CD14-positive monocyte (primary cell): ENCODE results near the gene PIP4K2A. TPM values are rescaled to one million over a fixed set of nuclear protein-coding genes. Genes with fewer than 3 reads are reported as not detected.

Source experiments
- DNase-seq, 3 donors: peaks; one replicate each; pipeline ENCODE4 v3.0.0-alpha.2; 2011 to 2022
- H2AFZ ChIP-seq: 2 replicates; pipeline ENCODE4 v1.6.0; 2012; ENCODE audit warnings: mild to moderate bottlenecking, low read depth, low read length, inconsistent platforms; ENCODE audit not compliant: insufficient read depth, poor library complexity, severe bottlenecking
- H3K27ac ChIP-seq, 2 donors: 1 replicate in 1 of 2; 2 replicates in 1 of 2; pipeline ENCODE4 v1.5.1; 2012 to 2013; ENCODE audit warnings: low read length in 2 of 2, control low read depth in 1 of 2, inconsistent platforms in 1 of 2, low read depth in 1 of 2, mild to moderate bottlenecking in 1 of 2
- H3K27me3 ChIP-seq, 2 donors: one replicate each; pipeline versions ENCODE4 v1.6.0 to v1.6.1; 2011 to 2013; ENCODE audit warnings: low read length in 2 of 2; ENCODE audit not compliant: control insufficient read depth in 2 of 2, insufficient read depth in 2 of 2
- H3K36me3 ChIP-seq, 2 donors: replicated peaks in 1 of 2; 1 replicate in 1 of 2; 2 replicates in 1 of 2; pipeline versions ENCODE4 v1.5.1 to v1.6.1; 2012 to 2013; ENCODE audit warnings: low read length in 2 of 2, control low read depth in 1 of 2, inconsistent platforms in 1 of 2, mild to moderate bottlenecking in 1 of 2; ENCODE audit not compliant: insufficient read depth in 2 of 2, control insufficient read depth in 1 of 2
- H3K4me1 ChIP-seq, 2 donors: 1 replicate in 1 of 2; 2 replicates in 1 of 2; pipeline versions ENCODE4 v1.5.1 to v1.6.1; 2012 to 2013; ENCODE audit warnings: low read length in 2 of 2, control low read depth in 1 of 2, inconsistent platforms in 1 of 2, mild to moderate bottlenecking in 1 of 2, moderate library complexity in 1 of 2; ENCODE audit not compliant: insufficient read depth in 2 of 2, control insufficient read depth in 1 of 2
- H3K4me2 ChIP-seq: replicated peaks from 2 replicates; pipeline ENCODE3; 2012; ENCODE audit warnings: low read length, moderate library complexity, mild to moderate bottlenecking; ENCODE audit not compliant: poor library complexity, severe bottlenecking; ENCODE audit errors: extremely low read depth
- H3K4me3 ChIP-seq, 3 experiments: fragments of 200-600 bp in 1 of 3; sonication (generic) in 1 of 3; replicated peaks in 1 of 3; 1 replicate in 2 of 3; 2 replicates in 1 of 3; pipeline ENCODE4 v1.5.1; 2011 to 2013; ENCODE audit warnings: low read length in 3 of 3, mild to moderate bottlenecking in 3 of 3, control low read depth in 2 of 3, low read depth in 2 of 3, inconsistent platforms in 1 of 3, moderate library complexity in 1 of 3
- H3K79me2 ChIP-seq: 2 replicates; pipeline ENCODE4 v1.6.0; 2012; ENCODE audit warnings: mild to moderate bottlenecking, control low read depth, inconsistent platforms, low read length, moderate library complexity; ENCODE audit not compliant: insufficient read depth
- H3K9ac ChIP-seq: 2 replicates; pipeline ENCODE4 v1.6.0; 2017; ENCODE audit warnings: low read length, mild to moderate bottlenecking; ENCODE audit not compliant: insufficient read depth, poor library complexity, severe bottlenecking
- H3K9me3 ChIP-seq, 2 donors: replicated peaks in 1 of 2; 1 replicate in 1 of 2; 2 replicates in 1 of 2; pipeline versions ENCODE4 v1.5.1 to v1.6.1; 2012 to 2013; ENCODE audit warnings: low read length in 2 of 2, control low read depth in 1 of 2; ENCODE audit not compliant: control insufficient read depth in 1 of 2, insufficient read depth in 1 of 2
- H4K20me1 ChIP-seq: 2 replicates; pipeline ENCODE4 v1.6.0; 2012; ENCODE audit warnings: mild to moderate bottlenecking, low read length, control low read depth, moderate library complexity; ENCODE audit not compliant: insufficient read depth
- H3K27ac Mint-ChIP-seq, 7 donors: one replicate each; pipeline ENCODE4 v1.8.0; 2020; ENCODE audit warnings: mild to moderate bottlenecking in 7 of 7, mixed read lengths in 7 of 7, moderate library complexity in 6 of 7, inconsistent platforms in 2 of 7
- H3K27me3 Mint-ChIP-seq, 3 donors: one replicate each; pipeline ENCODE4 v1.8.0; 2021 to 2022; ENCODE audit warnings: low read depth in 3 of 3, mild to moderate bottlenecking in 3 of 3, mixed read lengths in 3 of 3, moderate library complexity in 3 of 3, inconsistent platforms in 1 of 3
- H3K36me3 Mint-ChIP-seq, 2 donors: one replicate each; pipeline ENCODE4 v1.8.0; 2020; ENCODE audit warnings: mixed read lengths in 2 of 2, inconsistent platforms in 1 of 2, mild to moderate bottlenecking in 1 of 2
- H3K4me1 Mint-ChIP-seq: one replicate; pipeline ENCODE4 v1.8.0; 2020; ENCODE audit warnings: mild to moderate bottlenecking, mixed read lengths
- H3K4me3 Mint-ChIP-seq, 2 donors: one replicate each; pipeline ENCODE4 v1.8.0; 2020; ENCODE audit warnings: mild to moderate bottlenecking in 2 of 2, mixed read lengths in 2 of 2, moderate library complexity in 1 of 2
- H3K9me3 Mint-ChIP-seq, 7 donors: one replicate each; pipeline ENCODE4 v1.8.0; 2020 to 2022; ENCODE audit warnings: mixed read lengths in 7 of 7, mild to moderate bottlenecking in 6 of 7, moderate library complexity in 6 of 7, inconsistent platforms in 2 of 7
- CTCF ChIP-seq: fragments of 200-600 bp; IDR thresholded peaks from one replicate; pipeline ENCODE4 v1.8.0; 2022; ENCODE audit warnings: antibody characterized with exemption, mild to moderate bottlenecking
- WGBS: methylation state at CpG from one replicate; pipeline ENCODE4 v1.1.5; 2013; ENCODE audit warnings: missing lambda C conversion rate; ENCODE audit not compliant: insufficient coverage; 5-methylcytosine and 5-hydroxymethylcytosine counted together
- intact Hi-C, 2 donors: fragments of 100-400 bp; cut with micrococcal nuclease; formaldehyde crosslinking; loops; one replicate each; pipeline versions ENCODE4 v1.15.0 to v1.15.1; 2023
- polyA plus RNA-seq, 3 donors: library from polyadenylated mRNA; depleted of rRNA in 1 of 3; unstranded in 2 of 3; stranded (reverse) in 1 of 3; fragments of 300-500 nt in 2 of 3; fragments of >200 nt in 1 of 3; fragmentation: Illumina TruSeq in 2 of 3; gene quantifications; 1 replicate in 2 of 3; 2 replicates in 1 of 3; pipeline ENCODE4 v1.2.3, GENCODE V29; 2012 to 2021

The PIP4K2A gene
- polyA plus RNA-seq, 3 donors, result 9.7 to 33.7 (median 16.6) TPM

GRCh38 chr10:22491931-22492615, 222.3 kb downstream of the PIP4K2A start:
- H3K27ac ChIP-seq, result no peak overlapping the region
- H2AFZ ChIP-seq, result no peak overlapping the region
- no peak overlapping the region for H3K27ac Mint-ChIP-seq
- peaks cover 1 to 4% (median 3%) of the 10 kb centered on the region in 3 donors for H3K27me3 Mint-ChIP-seq
- H3K36me3 ChIP-seq, result no peaks in the 10 kb centered on the region
- H4K20me1 ChIP-seq, result no peaks in the 10 kb centered on the region
- H3K4me1 Mint-ChIP-seq, result peaks cover 12% of the 10 kb centered on the region
- WGBS, result no CpG with 5 or more reads among the region's 2 CpGs
- intact Hi-C loops, result no loop called here
- DNase-seq, result no peak
- no peaks in the 10 kb centered on the region for H3K36me3 Mint-ChIP-seq
- H3K9me3 ChIP-seq, result no peaks in the 10 kb centered on the region
- no peak overlapping the region for H3K4me3 ChIP-seq
- TF ChIP-seq CTCF, result no peak
- H3K9me3 Mint-ChIP-seq, result no peaks in the 10 kb centered on the region
- no peak overlapping the region for H3K4me2 ChIP-seq
- no peak overlapping the region for H3K4me3 Mint-ChIP-seq
- H3K4me1 ChIP-seq, result no peaks in the 10 kb centered on the region
- no peaks in the 10 kb centered on the region for H3K27me3 ChIP-seq
- H3K9ac ChIP-seq, result no peak overlapping the region
- no peaks in the 10 kb centered on the region for H3K79me2 ChIP-seq

GRCh38 chr10:22491480-22491879, 222.9 kb downstream of the PIP4K2A start:
- peaks cover 12% of the 10 kb centered on the region for H3K4me1 Mint-ChIP-seq
- Histone ChIP-seq H4K20me1 (no peaks in the 10 kb centered on the region), H2AFZ (no peak overlapping the region), H3K4me3 (no peak overlapping the region), H3K36me3 (no peaks in the 10 kb centered on the region), H3K27ac (no peak overlapping the region), H3K4me2 (no peak overlapping the region), H3K79me2 (no peaks in the 10 kb centered on the region), H3K4me1 (no peaks in the 10 kb centered on the region), H3K9me3 (no peaks in the 10 kb centered on the region), H3K9ac (no peak overlapping the region), H3K27me3 (no peaks in the 10 kb centered on the region)
- H3K27me3 Mint-ChIP-seq, result peaks cover 1 to 5% (median 3%) of the 10 kb centered on the region in 3 donors
- H3K36me3 Mint-ChIP-seq, result no peaks in the 10 kb centered on the region
- no peak overlapping the region for H3K27ac Mint-ChIP-seq
- 100% methylated on average over 2 of the region's 3 CpGs for WGBS
- TF ChIP-seq CTCF, result no peak
- no peak for DNase-seq
- intact Hi-C loops, result no loop called here
- H3K4me3 Mint-ChIP-seq, result no peak overlapping the region
- H3K9me3 Mint-ChIP-seq, result no peaks in the 10 kb centered on the region
